H1 (cell line): ENCODE results near the gene HS6ST1. TPM values are rescaled to one million over a fixed set of nuclear protein-coding genes. Genes with fewer than 3 reads are reported as not detected.

ENCODE experiments used
- CHD1 ChIP-seq: IDR thresholded peaks from 2 replicates; pipeline ENCODE4 v1.6.1; 2012; ENCODE audit warnings: low read depth, low read length, improper control_type of control experiment
- CHD7 ChIP-seq: fragments of 300-600 bp; sonication (generic); IDR thresholded peaks from 2 replicates; pipeline ENCODE4 v1.7.1; 2012; ENCODE audit warnings: low read length, moderate library complexity, mild to moderate bottlenecking, inconsistent platforms; ENCODE audit not compliant: insufficient replicate concordance
- EZH2 ChIP-seq: fragments of 200-600 bp; sonication (generic); IDR thresholded peaks from 2 replicates; pipeline ENCODE4 v1.7.1; 2012; ENCODE audit warnings: low read depth, mild to moderate bottlenecking, moderate library complexity, low read length, inconsistent platforms; ENCODE audit not compliant: severe bottlenecking
- JUN ChIP-seq: IDR thresholded peaks from 2 replicates; pipeline ENCODE4 v1.6.1; 2011; ENCODE audit warnings: low read depth, mild to moderate bottlenecking, improper control_type of control experiment, low read length
- TAF1 ChIP-seq: IDR thresholded peaks from 2 replicates; pipeline ENCODE4 v1.6.1; 2011; ENCODE audit warnings: mild to moderate bottlenecking, low read depth, low read length
- polyA plus RNA-seq, 7 experiments: library from polyadenylated mRNA; depleted of rRNA in 3 of 7; stranded (reverse) in 5 of 7; unstranded in 2 of 7; fragments of >200 nt in 5 of 7; fragments of 200-250 nt in 2 of 7; gene quantifications; 1 replicate in 5 of 7; 2 replicates in 1 of 7; 4 replicates in 1 of 7; pipeline versions ENCODE4 v1.2.1 to v1.2.3, GENCODE V29; 2011 to 2013; ENCODE audit warnings: missing spikeins in 2 of 7, mixed read lengths in 2 of 7
- total RNA-seq: library from RNA; stranded (reverse); fragmentation: NEBNext Ultra II Directional; extraction: Animal tissue kit (Norgen Biotek cat#: 25700); gene quantifications from 2 replicates; pipeline ENCODE4 v1.2.1, GENCODE V29; 2021

Gene HS6ST1
- total and polyA plus RNA-seq, 2 of the 8 experiments (the other 6 are each of a cell fraction or from before 2014, with no cell fraction given): 37.4 to 74.6 TPM

- TF ChIP-seq CHD7 (no peak), TAF1 (no peak), EZH2 (no peak), JUN (no peak), CHD1 (no peak)
- TF ChIP-seq, all 59 proteins: peak for 0
Measured at GRCh38 chr2:128228894-128229293, 89.8 kb downstream of the HS6ST1 start (continued).
